AG10803 (cell line): ENCODE measurements around the gene BTNL9.

ENCODE experiments used
- DNase-seq: peaks from one replicate; pipeline ENCODE4 v3.0.0; 2010; ENCODE audit warnings: low read depth
- H3K4me3 ChIP-seq: 2 replicates; pipeline ENCODE4 v1.5.1; 2011; ENCODE audit warnings: mild to moderate bottlenecking, low read length, control low read depth
- CTCF ChIP-seq: conservative IDR thresholded peaks from 2 replicates; pipeline ENCODE4 v1.5.1; 2011; ENCODE audit warnings: mild to moderate bottlenecking, low read length, control low read depth, inconsistent platforms

Gene BTNL9

DNA sequence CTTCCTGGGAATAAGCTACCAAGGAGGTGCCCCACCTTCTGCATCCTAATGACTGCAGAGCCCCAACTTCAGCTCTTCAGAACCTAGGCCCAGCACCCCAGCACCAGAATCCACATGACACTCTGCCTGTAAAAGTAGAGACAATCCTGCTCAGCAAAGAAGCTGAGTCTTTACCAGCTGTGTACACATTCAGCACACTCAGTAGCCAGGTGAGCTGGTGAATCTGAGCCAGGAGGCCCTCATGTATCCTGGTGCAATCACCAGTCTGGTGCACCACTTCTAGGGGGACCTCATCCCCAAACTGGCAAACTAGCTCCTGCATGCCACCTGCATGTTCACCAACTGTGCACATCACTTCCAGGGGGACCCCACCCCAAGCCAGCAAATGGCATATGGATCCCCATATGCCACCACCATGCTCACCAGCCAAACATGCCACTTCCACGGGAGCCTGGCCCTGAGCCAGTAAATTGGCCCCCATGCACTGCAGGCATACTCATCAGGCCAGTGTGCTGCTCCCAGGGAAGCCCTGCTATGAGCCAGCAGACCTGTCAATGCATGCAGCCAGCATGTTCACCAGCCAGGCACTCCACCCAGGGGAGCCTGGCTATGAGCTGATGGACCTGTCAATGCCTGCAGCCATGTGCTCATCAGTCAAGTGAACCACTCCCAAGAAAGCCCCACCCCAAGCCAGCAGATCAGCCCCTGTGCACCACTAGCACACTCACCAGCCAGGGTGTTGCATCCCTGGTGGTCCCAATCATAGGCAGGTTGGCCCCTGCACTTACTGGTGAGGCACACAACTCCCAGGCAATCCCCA is 15.6 kb upstream of the BTNL9 start:
- no peak overlapping the region for H3K4me3 ChIP-seq
- no peak for TF ChIP-seq CTCF
- no peak for DNase-seq

GRCh38 chr5:181027452-181028031 is 12.5 kb upstream of the BTNL9 start:
- no peak for DNase-seq
- H3K4me3 ChIP-seq: no peak overlapping the region
- TF ChIP-seq CTCF: no peak

DNA sequence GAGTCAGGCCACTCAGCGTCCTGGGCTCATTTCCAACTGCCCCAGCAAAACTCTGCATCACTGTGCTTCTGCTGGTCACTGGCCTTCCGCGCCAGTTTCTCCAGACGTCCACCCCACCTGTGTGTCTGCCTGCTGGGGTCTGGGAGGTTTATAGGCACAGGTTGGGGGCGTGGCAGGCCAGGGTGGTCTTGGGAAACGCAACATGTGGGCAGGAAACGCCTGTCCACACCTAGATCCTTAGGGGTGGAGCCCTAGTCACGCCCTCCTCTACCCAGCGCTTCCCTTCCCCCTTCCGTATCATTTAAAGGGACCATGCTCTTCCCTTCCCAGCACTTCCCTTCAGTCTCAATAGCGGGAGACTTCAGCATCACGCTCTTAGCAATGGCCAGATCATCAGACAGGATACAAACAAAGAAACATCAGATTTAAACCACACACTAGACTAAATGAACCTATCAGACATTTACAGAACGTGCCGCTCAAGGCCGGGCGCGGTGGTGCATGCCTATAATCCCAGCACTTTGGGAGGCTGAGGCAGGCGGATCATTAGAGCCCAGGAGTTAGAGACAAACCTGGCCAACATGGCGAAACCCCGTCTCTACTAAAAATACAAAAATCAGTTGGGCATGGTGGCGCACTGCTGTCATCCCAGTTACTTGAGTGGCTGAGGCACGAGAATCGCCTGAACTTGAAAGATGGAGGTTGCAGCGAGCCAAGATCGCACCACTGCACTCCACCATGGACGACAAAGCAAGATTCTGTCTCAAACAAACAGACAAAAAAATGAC is 11.8 kb upstream of the BTNL9 start:
- TF ChIP-seq CTCF: no peak
- DNase-seq: no peak
- H3K4me3 ChIP-seq: no peak overlapping the region

- no peak for TF ChIP-seq CTCF
- DNase-seq: no peak
- H3K4me3 ChIP-seq: no peak overlapping the region
These were observed 8.3 kb upstream of the BTNL9 start for GRCh38 chr5:181031716-181032115.

GRCh38 chr5:181035991-181036815 is 3.9 kb upstream of the BTNL9 start:
- TF ChIP-seq CTCF: no peak
- no peak for DNase-seq
- H3K4me3 ChIP-seq: no peak overlapping the region

- no peak for TF ChIP-seq CTCF
- no peak overlapping the region for H3K4me3 ChIP-seq
- DNase-seq: no peak
These were observed 3.2 kb upstream of the BTNL9 start for GRCh38 chr5:181036816-181037364.
